ENCODE results near the gene SHB.
"Not testable (repeated sequence)": the region's sequence is repeated elsewhere in the genome, so short reads cannot be mapped to it uniquely, and the experiment has no call there.

SHB gene

GRCh38 chr9:37972351-37972848 is 96.6 kb downstream of the SHB start:
- in situ Hi-C loops (cut with MboI; ENCODE audit: low sequenced_read_pairs) = no loop called here

- in situ Hi-C loops (cut with MboI; ENCODE audit: low sequenced_read_pairs) = no loop called here
Observed at GRCh38 chr9:37971691-37972090, 97.3 kb downstream of the SHB start.

GRCh38 chr9:37971108-37971459 is 97.9 kb downstream of the SHB start:
- in situ Hi-C loops (cut with MboI; ENCODE audit: low sequenced_read_pairs) = no loop called here

GRCh38 chr9:37970301-37971107 is 98.5 kb downstream of the SHB start:
- in situ Hi-C loops (cut with MboI; ENCODE audit: low sequenced_read_pairs) = no loop called here

GRCh38 chr9:37969558-37970300 is 99.3 kb downstream of the SHB start:
- in situ Hi-C loops (cut with MboI; ENCODE audit: low sequenced_read_pairs) = no loop called here

- in situ Hi-C loops (cut with MboI; ENCODE audit: low sequenced_read_pairs) = no loop called here
Observed at GRCh38 chr9:37969130-37969529, 99.9 kb downstream of the SHB start.

GRCh38 chr9:37968228-37968701 is 100.8 kb downstream of the SHB start:
- in situ Hi-C loops (cut with MboI; ENCODE audit: low sequenced_read_pairs) = no loop called here

- in situ Hi-C loops (cut with MboI; ENCODE audit: low sequenced_read_pairs) = no loop called here
Observed at GRCh38 chr9:37967761-37968080, 101.3 kb downstream of the SHB start.

- in situ Hi-C loops (cut with MboI; ENCODE audit: low sequenced_read_pairs) = no loop called here
Observed at GRCh38 chr9:37967014-37967760, 101.8 kb downstream of the SHB start.

- in situ Hi-C loops (cut with MboI; ENCODE audit: low sequenced_read_pairs) = no loop called here
Observed at GRCh38 chr9:37966412-37967013, 102.5 kb downstream of the SHB start.

GRCh38 chr9:37965676-37966345 is 103.2 kb downstream of the SHB start:
- in situ Hi-C loops (cut with MboI; ENCODE audit: low sequenced_read_pairs) = not testable (repeated sequence)

- in situ Hi-C loops (cut with MboI; ENCODE audit: low sequenced_read_pairs) = no loop called here
Observed at GRCh38 chr9:37965116-37965515, 103.9 kb downstream of the SHB start.

- in situ Hi-C loops (cut with MboI; ENCODE audit: low sequenced_read_pairs) = no loop called here
Observed at GRCh38 chr9:37964740-37965081, 104.3 kb downstream of the SHB start.

- in situ Hi-C loops (cut with MboI; ENCODE audit: low sequenced_read_pairs) = no loop called here
Observed at GRCh38 chr9:37963936-37964739, 104.9 kb downstream of the SHB start.

GRCh38 chr9:37961351-37961750 is 107.7 kb downstream of the SHB start:
- in situ Hi-C loops (cut with MboI; ENCODE audit: low sequenced_read_pairs) = no loop called here

GRCh38 chr9:37960631-37961030 is 108.4 kb downstream of the SHB start:
- in situ Hi-C loops (cut with MboI; ENCODE audit: low sequenced_read_pairs) = no loop called here

GRCh38 chr9:37959976-37960375 is 109.1 kb downstream of the SHB start:
- in situ Hi-C loops (cut with MboI; ENCODE audit: low sequenced_read_pairs) = no loop called here

GRCh38 chr9:37958154-37958553 is 110.9 kb downstream of the SHB start:
- in situ Hi-C loops (cut with MboI; ENCODE audit: low sequenced_read_pairs) = no loop called here

- in situ Hi-C loops (cut with MboI; ENCODE audit: low sequenced_read_pairs) = no loop called here
Observed at GRCh38 chr9:37957664-37957953, 111.4 kb downstream of the SHB start.
